GM12878 (cell line): ENCODE results near the gene CFAP91. TPM values are rescaled to one million over a fixed set of nuclear protein-coding genes. Genes with fewer than 3 reads are reported as not detected.

Experiments
- ATAC-seq: fragments of 200-7000 bp; cut with Tn5 transposase; 3 replicates; pipeline ENCODE4 v1.9.1; 2020; ENCODE audit warnings: mild to moderate bottlenecking, moderate library complexity
- BruUV-seq: library from RNA; stranded (reverse); fragments of 400-500 nt; replicated peaks from 2 replicates; lab custom pipeline; 2021; lab: Mats Ljungman, UMichigan
- CTCF ChIA-PET: fragments of 300-600 bp; sonication (Branson Sonifier 250); formaldehyde crosslinking; extraction: SDS; loops from one replicate; lab custom pipeline; 2021; ENCODE audit warnings: inconsistent platforms; lab: Yijun Ruan, JAX
- POLR2A ChIA-PET: fragments of 350-600 bp; formaldehyde crosslinking; extraction: SDS; loops from one replicate; lab custom pipeline; 2021; ENCODE audit warnings: inconsistent platforms; lab: Charles Lee
- RAD21 ChIA-PET: fragments of 300-600 bp; sonication (Branson Sonifier 250); formaldehyde crosslinking; loops from one replicate; lab custom pipeline; 2023; ENCODE audit warnings: antibody characterized with exemption; ENCODE audit not compliant: unreplicated experiment; lab: Charles Lee
- SMC1A ChIA-PET: fragments of 300-600 bp; sonication (Branson Sonifier 250); formaldehyde crosslinking; loops from one replicate; lab custom pipeline; 2023; ENCODE audit not compliant: unreplicated experiment, uncharacterized antibody; lab: Charles Lee
- DNase-seq: peaks from one replicate; pipeline ENCODE4 v3.0.0-alpha.2; 2011; ENCODE audit warnings: low read depth, low spot score
- FAIRE-seq: peaks from 3 replicates; lab custom pipeline; 2011; peaks lifted over from hg19 to GRCh38; lab: Jason Lieb, UNC
- H2AFZ ChIP-seq: 2 replicates; pipeline ENCODE4 v1.6.0; 2011; ENCODE audit warnings: low read depth, low read length, control low read depth; ENCODE audit not compliant: control insufficient read depth
- H3K27ac ChIP-seq: 2 replicates; pipeline ENCODE4 v1.5.1; 2011; ENCODE audit warnings: control low read depth; ENCODE audit not compliant: control insufficient read depth, insufficient read depth
- H3K27me3 ChIP-seq, 2 experiments: replicated peaks in 1 of 2; 2 replicates each; pipeline versions ENCODE4 v1.6.0 to v1.6.1; 2011; ENCODE audit warnings: low read length in 1 of 2; ENCODE audit not compliant: control insufficient read depth in 2 of 2, insufficient read depth in 2 of 2
- H3K36me3 ChIP-seq, 2 experiments: 2 replicates each; pipeline ENCODE4 v1.5.1; 2011; ENCODE audit warnings: low read length in 1 of 2; ENCODE audit not compliant: control insufficient read depth in 2 of 2, insufficient read depth in 2 of 2
- H3K4me1 ChIP-seq: 2 replicates; pipeline ENCODE4 v1.6.1; 2011; ENCODE audit warnings: mild to moderate bottlenecking, low read length, moderate library complexity, mixed read lengths; ENCODE audit not compliant: control insufficient read depth, insufficient read depth
- H3K4me2 ChIP-seq: 2 replicates; pipeline ENCODE4 v1.6.0; 2011; ENCODE audit warnings: control low read depth; ENCODE audit not compliant: control insufficient read depth, insufficient read depth
- H3K4me3 ChIP-seq: fragments of 200-600 bp; sonication (generic); 2 replicates; pipeline ENCODE4 v1.5.1; 2016
- H3K79me2 ChIP-seq: 2 replicates; pipeline ENCODE4 v1.6.0; 2011; ENCODE audit warnings: low read length; ENCODE audit not compliant: control insufficient read depth, insufficient read depth
- H3K9ac ChIP-seq: 2 replicates; pipeline ENCODE4 v1.8.0; 2011; ENCODE audit warnings: low read length, control low read depth, mixed read lengths; ENCODE audit not compliant: control insufficient read depth, insufficient read depth
- H3K9me3 ChIP-seq: replicated peaks from 3 replicates; pipeline ENCODE4 v1.5.1; 2011; ENCODE audit warnings: mild to moderate bottlenecking, low read length; ENCODE audit not compliant: control insufficient read depth, insufficient read depth
- H4K20me1 ChIP-seq: 2 replicates; pipeline ENCODE4 v1.6.0; 2011; ENCODE audit not compliant: control insufficient read depth, insufficient read depth
- ETV6 ChIP-seq, 2 experiments: fragments of 450-650 bp in 1 of 2; IDR thresholded peaks in 1 of 2; conservative IDR thresholded peaks in 1 of 2; 2 replicates each; pipeline ENCODE4 v1.6.1; 2014; ENCODE audit warnings: antibody characterized with exemption in 1 of 2, borderline replicate concordance in 1 of 2, low read depth in 1 of 2, mild to moderate bottlenecking in 1 of 2, moderate library complexity in 1 of 2
- FOXK2 ChIP-seq: fragments of 450-650 bp; IDR thresholded peaks from 2 replicates; pipeline ENCODE4 v1.6.1; 2017; ENCODE audit warnings: mild to moderate bottlenecking, moderate library complexity
- HCFC1 ChIP-seq: fragments of 150-350 bp; IDR thresholded peaks from 2 replicates; pipeline ENCODE4 v1.6.1; 2014; ENCODE audit warnings: low read length
- IKZF1 ChIP-seq: fragments of 450-650 bp; conservative IDR thresholded peaks from 2 replicates; pipeline ENCODE4 v1.6.1; 2017; ENCODE audit warnings: antibody characterized with exemption, mild to moderate bottlenecking
- MYB ChIP-seq: fragments of 150-350 bp; IDR thresholded peaks from 2 replicates; pipeline ENCODE4 v1.6.1; 2014; ENCODE audit warnings: mild to moderate bottlenecking, low read depth, low read length, borderline replicate concordance
- NKRF ChIP-seq: fragments of 450-650 bp; conservative IDR thresholded peaks from 2 replicates; pipeline ENCODE4 v1.6.1; 2017; ENCODE audit warnings: mild to moderate bottlenecking, moderate library complexity
- NR2C2 ChIP-seq: IDR thresholded peaks from 2 replicates; pipeline ENCODE4 v1.6.1; 2011; ENCODE audit warnings: borderline replicate concordance, low read depth; ENCODE audit not compliant: control insufficient read depth, insufficient read length
- PBX3 ChIP-seq: IDR thresholded peaks from 2 replicates; pipeline ENCODE4 v1.6.1; 2011; ENCODE audit warnings: mild to moderate bottlenecking, low read depth, low read length, moderate library complexity; ENCODE audit not compliant: insufficient replicate concordance
- POLR2A ChIP-seq: IDR thresholded peaks from 2 replicates; pipeline ENCODE4 v1.6.1; 2011; ENCODE audit warnings: low read depth, mild to moderate bottlenecking, low read length
- REST ChIP-seq: IDR thresholded peaks from 2 replicates; pipeline ENCODE4 v1.6.1; 2012; ENCODE audit warnings: mild to moderate bottlenecking, low read depth, low read length
- SIX5 ChIP-seq: IDR thresholded peaks from 2 replicates; pipeline ENCODE4 v1.6.1; 2011; ENCODE audit warnings: mild to moderate bottlenecking, low read depth, low read length, moderate library complexity; ENCODE audit not compliant: severe bottlenecking
- TCF7 ChIP-seq: IDR thresholded peaks from 2 replicates; pipeline ENCODE4 v1.6.1; 2014; ENCODE audit warnings: antibody characterized with exemption, borderline replicate concordance
- ZBTB40 ChIP-seq: fragments of 450-650 bp; IDR thresholded peaks from 2 replicates; pipeline ENCODE4 v1.6.1; 2016; ENCODE audit warnings: mild to moderate bottlenecking, moderate library complexity, borderline replicate concordance
- WGBS: methylation state at CpG from one replicate; pipeline ENCODE4 v1.1.6; 2016; ENCODE audit warnings: low lambda C conversion rate; ENCODE audit not compliant: insufficient replicate concordance, insufficient coverage; ENCODE audit errors: missing lambda C conversion rate; 5-methylcytosine and 5-hydroxymethylcytosine counted together
- in situ Hi-C: fragments of 300-500 bp; cut with MboI; formaldehyde crosslinking; loops from 9 replicates; pipeline ENCODE4 v1.14.3; 2018; ENCODE audit warnings: mixed read lengths
- intact Hi-C: fragments of 100-400 bp; cut with micrococcal nuclease; formaldehyde crosslinking; loops from one replicate; pipeline ENCODE4 v1.14.2; 2022; ENCODE audit not compliant: unreplicated experiment
- polyA plus RNA-seq, 11 experiments: library from polyadenylated mRNA; depleted of rRNA in 4 of 11; unstranded in 6 of 11; stranded (reverse) in 5 of 11; fragments of >200 nt; fragmentation: Nextera tagmentation in 4 of 11; fragmentation: Illumina TruSeq in 1 of 11; extraction: Ambion mirVana in 4 of 11; extraction: Trizol in 1 of 11; gene quantifications; 1 replicate in 1 of 11; 2 replicates in 10 of 11; pipeline versions ENCODE4 v1.2.1 to v1.2.3, GENCODE V29; 2011 to 2016; ENCODE audit warnings: inconsistent platforms in 2 of 11, missing spikeins in 2 of 11, low read depth in 1 of 11
- total RNA-seq, 4 experiments: library from RNA; depleted of rRNA in 3 of 4; stranded (reverse); fragments of >200 nt in 3 of 4; fragmentation: Illumina TruSeq in 1 of 4; extraction: Trizol in 1 of 4; gene quantifications; 2 replicates each; pipeline versions ENCODE4 v1.2.1 to v1.2.3, GENCODE V29; 2013 to 2021

The CFAP91 gene
- total and polyA plus RNA-seq, 10 of the 15 experiments (the other 5 are each of a cell fraction or from before 2014, with no cell fraction given): 0.03 to 2.2 (median 0.92) TPM

GRCh38 chr3:119746423-119746822, 43.6 kb downstream of the CFAP91 start:
- Histone ChIP-seq H3K27ac (no peak overlapping the region), H3K4me1 (peaks cover 3% of the 10 kb centered on the region; the same call in 1 of the 2 replicates), H3K36me3 (no peaks in the 10 kb centered on the region), H3K79me2 (no peaks in the 10 kb centered on the region), H2AFZ (no peak overlapping the region), H3K9me3 (no peaks in the 10 kb centered on the region), H4K20me1 (no peaks in the 10 kb centered on the region), H3K9ac (no peak overlapping the region), H3K27me3 (no peaks in the 10 kb centered on the region), H3K4me2 (no peak overlapping the region), H3K4me3 (no peak overlapping the region)
- RAD21 ChIA-PET: no interaction called here
- BruUV-seq: no TSS peak
- CTCF ChIA-PET: interaction anchor here (0.6 kb wide), 1 partner anchor 207 kb away, joined by 3 read pairs; no protein-coding TSS in a partner anchor
- ATAC-seq: no peak
- intact Hi-C loops (no loop called here), in situ Hi-C loops (no loop called here)
- no peak for FAIRE-seq
- 52% methylated on average over 3 of the region's 3 CpGs for WGBS
- POLR2A ChIA-PET: interaction anchor here (0.9 kb wide), 1 partner anchor 13 kb away, joined by 3 read pairs; no protein-coding TSS in a partner anchor
- DNase-seq: no peak
- SMC1A ChIA-PET: no interaction called here
- no peak for TF ChIP-seq REST
- 0 out of 2 replicates have a peak, but pooled peaks have one; percentile 19 for TF ChIP-seq HCFC1
- no peak for TF ChIP-seq TCF7
- no peak for TF ChIP-seq ZBTB40
- TF ChIP-seq PBX3: no peak
- TF ChIP-seq SIX5: peak; percentile 48
- no peak for TF ChIP-seq NKRF
- no peak for TF ChIP-seq FOXK2
- TF ChIP-seq ETV6 (conservative IDR thresholded peaks at IDR 0.05 in 1 of 2, IDR thresholded peaks at IDR 0.05 in 1 of 2; ENCODE audit: borderline replicate concordance in 1 of 2, low read depth in 1 of 2): no peak
- no peak for TF ChIP-seq IKZF1
- no peak for TF ChIP-seq NR2C2
- TF ChIP-seq MYB: no peak
- TF ChIP-seq POLR2A: no peak
